PFSK-1 (cell line): ENCODE measurements around the gene CEP63.

Experiments
- FOXP2 ChIP-seq: optimal IDR thresholded peaks from 2 replicates; pipeline ENCODE3; 2011; ENCODE audit warnings: borderline replicate concordance, control low read depth, inconsistent platforms; ENCODE audit not compliant: insufficient read depth; ENCODE audit errors: extremely low read length, extremely low read depth
- POLR2AphosphoS5 ChIP-seq: IDR thresholded peaks from 2 replicates; pipeline ENCODE4 v1.6.1; 2012; ENCODE audit warnings: low read depth, mild to moderate bottlenecking, control low read depth, low read length, moderate library complexity
- REST ChIP-seq, 2 experiments: IDR thresholded peaks; 2 replicates each; pipeline versions ENCODE4 v1.6.1 to v1.8.0; 2011 to 2012; ENCODE audit warnings: low read depth in 2 of 2, low read length in 2 of 2, control low read depth in 1 of 2, inconsistent platforms in 1 of 2, mild to moderate bottlenecking in 1 of 2, moderate library complexity in 1 of 2; ENCODE audit not compliant: insufficient read depth in 1 of 2
- SIN3A ChIP-seq: IDR thresholded peaks from 2 replicates; pipeline ENCODE4 v1.6.1; 2012; ENCODE audit warnings: mild to moderate bottlenecking, low read length, moderate library complexity, borderline replicate concordance; ENCODE audit not compliant: insufficient read depth
- TAF1 ChIP-seq: IDR thresholded peaks from 2 replicates; pipeline ENCODE4 v1.6.1; 2012; ENCODE audit warnings: low read length, control low read depth, borderline replicate concordance; ENCODE audit not compliant: insufficient read depth

CEP63 gene

GRCh38 chr3:134476306-134476705, 9.6 kb upstream of the CEP63 start:
- no peak for TF ChIP-seq FOXP2
- no peak for TF ChIP-seq POLR2AphosphoS5
- no peak for TF ChIP-seq TAF1
- no peak for TF ChIP-seq REST (IDR thresholded peaks at IDR 0.05; ENCODE audit: insufficient read depth in 1 of 2, low read depth in 2 of 2, low read length in 2 of 2)
- no peak for TF ChIP-seq SIN3A

- TF ChIP-seq FOXP2 (no peak), POLR2AphosphoS5 (no peak)
These were observed 8.9 kb upstream of the CEP63 start for GRCh38 chr3:134477002-134477401.

GRCh38 chr3:134477938-134478337, 7.9 kb upstream of the CEP63 start:
- TF ChIP-seq FOXP2, result no peak
- TF ChIP-seq TAF1, result no peak
- no peak for TF ChIP-seq SIN3A
- TF ChIP-seq REST (IDR thresholded peaks at IDR 0.05; ENCODE audit: insufficient read depth in 1 of 2, low read depth in 2 of 2, low read length in 2 of 2), result no peak
- no peak for TF ChIP-seq POLR2AphosphoS5

GRCh38 chr3:134480546-134480945, 5.3 kb upstream of the CEP63 start:
- TF ChIP-seq TAF1, result no peak
- TF ChIP-seq POLR2AphosphoS5, result no peak
- no peak for TF ChIP-seq SIN3A
- no peak for TF ChIP-seq FOXP2

GRCh38 chr3:134481166-134481565, 4.7 kb upstream of the CEP63 start:
- TF ChIP-seq SIN3A, result no peak
- no peak for TF ChIP-seq REST (IDR thresholded peaks at IDR 0.05; ENCODE audit: insufficient read depth in 1 of 2, low read depth in 2 of 2, low read length in 2 of 2)
- TF ChIP-seq TAF1, result no peak
- no peak for TF ChIP-seq FOXP2
- TF ChIP-seq POLR2AphosphoS5, result no peak

- TF ChIP-seq REST (IDR thresholded peaks at IDR 0.05; ENCODE audit: insufficient read depth in 1 of 2, low read depth in 2 of 2, low read length in 2 of 2) (no peak), TAF1 (no peak), FOXP2 (no peak), SIN3A (no peak), POLR2AphosphoS5 (no peak)
These were observed 3.2 kb upstream of the CEP63 start for GRCh38 chr3:134482622-134483021.
